Ammon's horn (tissue), 1 donor: ENCODE results near the gene RRAS2.
"Not testable (repeated sequence)": the region's sequence is repeated elsewhere in the genome, so short reads cannot be mapped to it uniquely, and the experiment has no call there.

Experiments used
- DNase-seq: peaks from one replicate; pipeline ENCODE4 v3.0.0-alpha.2; 2016; ENCODE audit warnings: low spot score

Gene RRAS2

GRCh38 chr11:14306481-14306880 is 52.5 kb downstream of the RRAS2 start:
- DNase-seq = no peak

GRCh38 chr11:14305649-14306048 is 53.3 kb downstream of the RRAS2 start:
- DNase-seq = no peak

- DNase-seq = no peak
Observed at GRCh38 chr11:14304601-14305000, 54.4 kb downstream of the RRAS2 start.

GRCh38 chr11:14300661-14301304 is 58.2 kb downstream of the RRAS2 start:
- peak; percentile 86 for DNase-seq

- no peak for DNase-seq
Observed at GRCh38 chr11:14299921-14300320, 59.1 kb downstream of the RRAS2 start.

GRCh38 chr11:14290422-14290821 is 68.6 kb downstream of the RRAS2 start:
- DNase-seq = no peak

GRCh38 chr11:14288189-14288935 is 70.6 kb downstream of the RRAS2 start:
- DNase-seq = no peak

- DNase-seq = not testable (repeated sequence)
Observed at GRCh38 chr11:14278869-14279268, 80.1 kb downstream of the RRAS2 start.

GRCh38 chr11:14275076-14275475 is 83.9 kb downstream of the RRAS2 start:
- no peak for DNase-seq

- no peak for DNase-seq
Observed at GRCh38 chr11:14273895-14274294, 85.1 kb downstream of the RRAS2 start.

GRCh38 chr11:14270690-14271542 is 88.1 kb downstream of the RRAS2 start:
- DNase-seq = peak; percentile 71

GRCh38 chr11:14269692-14270573 is 89.0 kb downstream of the RRAS2 start:
- DNase-seq = no peak

GRCh38 chr11:14267861-14268635 is 90.9 kb downstream of the RRAS2 start:
- no peak for DNase-seq

GRCh38 chr11:14266622-14267021 is 92.4 kb downstream of the RRAS2 start:
- no peak for DNase-seq

GRCh38 chr11:14264966-14265365 is 94.0 kb downstream of the RRAS2 start:
- no peak for DNase-seq

GRCh38 chr11:14262271-14262846 is 96.6 kb downstream of the RRAS2 start:
- DNase-seq = no peak

GRCh38 chr11:14261066-14261465 is 97.9 kb downstream of the RRAS2 start:
- no peak for DNase-seq

- DNase-seq = no peak
Observed at GRCh38 chr11:14259878-14260277, 99.1 kb downstream of the RRAS2 start.

GRCh38 chr11:14259186-14259784 is 99.7 kb downstream of the RRAS2 start:
- no peak for DNase-seq
